Osteocyte (in vitro differentiated cells): ENCODE measurements around the gene NPR3. TPM values are rescaled to one million over a fixed set of nuclear protein-coding genes. Genes with fewer than 3 reads are reported as not detected.

Experiments used
- DNase-seq: peaks from one replicate; pipeline ENCODE4 v3.0.0; 2021; ENCODE audit warnings: mixed read lengths; ENCODE audit not compliant: unreplicated experiment; ENCODE audit errors: extremely low spot score
- H3K27ac Mint-ChIP-seq: one replicate; pipeline ENCODE4 v1.8.0; 2021; ENCODE audit warnings: mild to moderate bottlenecking, mixed read lengths; ENCODE audit not compliant: unreplicated experiment
- H3K27me3 Mint-ChIP-seq: one replicate; pipeline ENCODE4 v1.8.0; 2021; ENCODE audit warnings: mixed read lengths; ENCODE audit not compliant: unreplicated experiment
- H3K36me3 Mint-ChIP-seq: one replicate; pipeline ENCODE4 v1.8.0; 2021; ENCODE audit warnings: mixed read lengths; ENCODE audit not compliant: unreplicated experiment
- H3K4me1 Mint-ChIP-seq: one replicate; pipeline ENCODE4 v1.8.0; 2021; ENCODE audit warnings: mixed read lengths; ENCODE audit not compliant: unreplicated experiment
- H3K4me3 Mint-ChIP-seq: one replicate; pipeline ENCODE4 v1.8.0; 2021; ENCODE audit warnings: mild to moderate bottlenecking, moderate library complexity, mixed read lengths; ENCODE audit not compliant: unreplicated experiment
- H3K9me3 Mint-ChIP-seq: one replicate; pipeline ENCODE4 v1.8.0; 2021; ENCODE audit warnings: mixed read lengths; ENCODE audit not compliant: unreplicated experiment
- CTCF ChIP-seq: fragments of 200-600 bp; sonication (generic); IDR thresholded peaks from 2 replicates; pipeline ENCODE4 v1.5.0; 2021; ENCODE audit warnings: antibody characterized with exemption, mild to moderate bottlenecking, moderate library complexity
- total RNA-seq: library from RNA; stranded (reverse); gene quantifications from 2 replicates; pipeline ENCODE4 v1.2.1, GENCODE V29; 2021

The NPR3 gene
- total RNA-seq, 1 donor from 2014 or later: 97.4 TPM

GRCh38 chr5:32777222-32777621 is 66.1 kb downstream of the NPR3 start:
- Mint-ChIP-seq H3K4me1 (peaks cover 25% of the 10 kb centered on the region), H3K27me3 (no peaks in the 10 kb centered on the region), H3K9me3 (peaks cover 5% of the 10 kb centered on the region), H3K27ac (no peak overlapping the region), H3K36me3 (peaks cover 37% of the 10 kb centered on the region), H3K4me3 (no peak overlapping the region)
- DNase-seq: no peak
- TF ChIP-seq CTCF: no peak

- Mint-ChIP-seq H3K4me3 (no peak overlapping the region), H3K27ac (no peak overlapping the region), H3K27me3 (no peaks in the 10 kb centered on the region), H3K9me3 (peaks cover 5% of the 10 kb centered on the region), H3K36me3 (peaks cover 37% of the 10 kb centered on the region), H3K4me1 (peaks cover 26% of the 10 kb centered on the region)
- DNase-seq: no peak
- TF ChIP-seq CTCF: no peak
Observed at GRCh38 chr5:32777733-32778132, 66.6 kb downstream of the NPR3 start.

- H3K4me3 Mint-ChIP-seq: no peak overlapping the region
- no peaks in the 10 kb centered on the region for H3K27me3 Mint-ChIP-seq
- no peak overlapping the region for H3K27ac Mint-ChIP-seq
- H3K36me3 Mint-ChIP-seq: peaks cover 42% of the 10 kb centered on the region
- no peak for TF ChIP-seq CTCF
- peaks cover 31% of the 10 kb centered on the region for H3K4me1 Mint-ChIP-seq
- DNase-seq: no peak
- H3K9me3 Mint-ChIP-seq: peaks cover 5% of the 10 kb centered on the region
Observed at GRCh38 chr5:32778403-32778802, 67.3 kb downstream of the NPR3 start.

- H3K9me3 Mint-ChIP-seq: no peaks in the 10 kb centered on the region
- peaks cover 42% of the 10 kb centered on the region for H3K4me1 Mint-ChIP-seq
- peak overlapping the region; percentile 6 for H3K4me3 Mint-ChIP-seq
- no peak for DNase-seq
- H3K36me3 Mint-ChIP-seq: peaks cover 37% of the 10 kb centered on the region
- no peaks in the 10 kb centered on the region for H3K27me3 Mint-ChIP-seq
- TF ChIP-seq CTCF: no peak
- H3K27ac Mint-ChIP-seq: peak overlapping the region; percentile 93
Observed at GRCh38 chr5:32779754-32780415, 68.8 kb downstream of the NPR3 start.

GRCh38 chr5:32780508-32780919 is 69.4 kb downstream of the NPR3 start:
- H3K36me3 Mint-ChIP-seq: peaks cover 37% of the 10 kb centered on the region
- H3K4me3 Mint-ChIP-seq: peak overlapping the region; percentile 44
- no peak for DNase-seq
- no peak for TF ChIP-seq CTCF
- no peaks in the 10 kb centered on the region for H3K27me3 Mint-ChIP-seq
- peak overlapping the region; percentile 93 for H3K27ac Mint-ChIP-seq
- H3K4me1 Mint-ChIP-seq: peaks cover 48% of the 10 kb centered on the region
- no peaks in the 10 kb centered on the region for H3K9me3 Mint-ChIP-seq
